ENCODE measurements around the gene CHST13. TPM values are rescaled to one million over a fixed set of nuclear protein-coding genes. Genes with fewer than 3 reads are reported as not detected.

The CHST13 gene
- total RNA-seq, 1 donor from 2014 or later, result not detected

- Mint-ChIP-seq H3K27me3 (ENCODE audit: low read depth) (peaks cover 12% of the 10 kb centered on the region), H3K4me1 (ENCODE audit: low read depth) (peaks cover 13% of the 10 kb centered on the region), H3K36me3 (ENCODE audit: low read depth) (no peaks in the 10 kb centered on the region), H3K4me3 (ENCODE audit: unreplicated experiment) (no peak overlapping the region), H3K27ac (ENCODE audit: unreplicated experiment) (no peak overlapping the region), H3K9me3 (ENCODE audit: low read depth) (no peaks in the 10 kb centered on the region)
- TF ChIP-seq CTCF (IDR thresholded peaks at IDR 0.05), result no peak
- peak; percentile 73 for DNase-seq (ENCODE audit: low spot score)
Measured at GRCh38 chr3:126543457-126544061, 19.6 kb downstream of the CHST13 start.

DNA sequence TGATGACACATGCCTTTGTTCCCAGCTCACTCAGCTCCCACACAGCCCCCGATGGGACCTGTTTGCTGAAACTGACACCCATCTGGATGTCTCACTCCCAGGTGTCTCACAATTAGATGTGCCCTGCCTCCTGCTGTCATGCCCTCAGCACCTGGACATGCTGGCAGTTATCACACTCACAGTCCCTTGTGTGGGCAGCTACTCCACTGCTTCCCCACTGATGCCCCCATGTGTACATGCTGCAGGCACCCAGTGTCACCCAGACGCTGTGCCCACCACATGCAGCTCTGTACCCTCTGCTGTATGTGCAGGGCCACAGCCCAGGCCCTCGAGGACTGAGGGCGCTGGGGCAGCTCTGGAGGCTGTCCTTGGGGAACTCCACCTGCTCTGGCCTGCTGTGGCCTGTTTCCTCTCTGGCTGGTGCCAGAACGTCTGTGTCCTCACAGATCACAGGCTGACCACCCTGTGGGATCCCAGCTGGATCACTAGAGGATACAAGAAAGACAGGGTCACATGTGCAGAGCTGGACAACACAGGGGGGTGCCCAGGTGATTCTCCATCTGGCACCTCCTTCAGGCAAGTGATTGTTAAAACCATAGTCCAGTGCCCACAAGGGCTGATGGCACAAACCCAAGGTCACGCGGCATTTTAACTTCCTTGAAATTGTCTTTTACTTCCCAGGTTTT, 20.8 kb downstream of the CHST13 start:
- TF ChIP-seq CTCF (IDR thresholded peaks at IDR 0.05), result no peak
- peaks cover 17% of the 10 kb centered on the region for H3K27me3 Mint-ChIP-seq (ENCODE audit: low read depth)
- no peaks in the 10 kb centered on the region for H3K36me3 Mint-ChIP-seq (ENCODE audit: low read depth)
- H3K4me1 Mint-ChIP-seq (ENCODE audit: low read depth), result peaks cover 13% of the 10 kb centered on the region
- H3K9me3 Mint-ChIP-seq (ENCODE audit: low read depth), result no peaks in the 10 kb centered on the region
- DNase-seq (ENCODE audit: low spot score), result peak; percentile 62
- H3K4me3 Mint-ChIP-seq (ENCODE audit: unreplicated experiment), result no peak overlapping the region
- H3K27ac Mint-ChIP-seq (ENCODE audit: unreplicated experiment), result no peak overlapping the region

DNA sequence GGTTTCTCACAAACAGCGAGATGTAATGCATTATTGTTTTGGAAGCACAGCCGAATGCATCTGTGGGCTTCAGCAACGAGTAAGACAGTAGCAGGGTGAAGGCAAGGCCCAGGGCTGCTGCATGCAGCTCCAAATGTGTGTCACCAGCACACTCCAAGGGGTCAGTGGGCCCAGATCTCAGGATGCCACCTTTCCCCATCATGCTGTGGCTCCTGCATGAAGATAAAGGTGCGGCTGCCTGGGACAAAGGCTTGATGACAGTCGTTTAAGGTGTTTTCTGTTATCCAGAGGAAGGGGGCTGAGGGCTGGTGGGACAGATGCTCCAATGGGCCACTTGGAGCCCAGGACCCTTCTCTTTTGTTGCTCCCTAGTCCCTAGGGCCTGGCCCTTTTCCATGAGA, 21.6 kb downstream of the CHST13 start:
- no peak for TF ChIP-seq CTCF (IDR thresholded peaks at IDR 0.05)
- H3K27me3 Mint-ChIP-seq (ENCODE audit: low read depth), result peaks cover 17% of the 10 kb centered on the region
- H3K36me3 Mint-ChIP-seq (ENCODE audit: low read depth), result no peaks in the 10 kb centered on the region
- H3K4me1 Mint-ChIP-seq (ENCODE audit: low read depth), result peaks cover 5% of the 10 kb centered on the region
- DNase-seq (ENCODE audit: low spot score), result no peak
- H3K9me3 Mint-ChIP-seq (ENCODE audit: low read depth), result no peaks in the 10 kb centered on the region
- no peak overlapping the region for H3K4me3 Mint-ChIP-seq (ENCODE audit: unreplicated experiment)
- no peak overlapping the region for H3K27ac Mint-ChIP-seq (ENCODE audit: unreplicated experiment)

DNA sequence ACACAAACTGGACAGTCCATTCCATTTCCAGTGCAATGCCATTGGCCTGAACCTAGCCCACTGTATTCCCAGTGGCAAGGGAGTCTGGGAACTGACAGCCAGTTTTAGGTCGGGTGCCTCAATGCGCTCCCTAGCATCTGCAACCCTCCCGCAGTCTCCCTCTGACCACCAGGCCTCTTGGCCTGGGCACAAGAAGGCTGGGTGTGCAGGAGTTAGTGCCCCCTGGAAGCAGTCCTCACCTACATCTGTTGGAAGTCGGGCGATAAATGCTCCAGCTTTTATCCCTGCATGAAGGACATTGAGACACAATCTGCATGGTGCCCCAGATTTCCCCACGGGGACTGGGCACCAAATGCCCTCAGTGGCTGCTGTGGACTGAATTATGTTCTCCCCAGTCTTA, 22.1 kb downstream of the CHST13 start:
- Mint-ChIP-seq H3K9me3 (ENCODE audit: low read depth) (no peaks in the 10 kb centered on the region), H3K4me3 (ENCODE audit: unreplicated experiment) (no peak overlapping the region), H3K27me3 (ENCODE audit: low read depth) (peaks cover 17% of the 10 kb centered on the region), H3K4me1 (ENCODE audit: low read depth) (peaks cover under 1% of the 10 kb centered on the region), H3K36me3 (ENCODE audit: low read depth) (no peaks in the 10 kb centered on the region), H3K27ac (ENCODE audit: unreplicated experiment) (no peak overlapping the region)
- DNase-seq (ENCODE audit: low spot score), result peak; percentile 29
- no peak for TF ChIP-seq CTCF (IDR thresholded peaks at IDR 0.05)

DNA sequence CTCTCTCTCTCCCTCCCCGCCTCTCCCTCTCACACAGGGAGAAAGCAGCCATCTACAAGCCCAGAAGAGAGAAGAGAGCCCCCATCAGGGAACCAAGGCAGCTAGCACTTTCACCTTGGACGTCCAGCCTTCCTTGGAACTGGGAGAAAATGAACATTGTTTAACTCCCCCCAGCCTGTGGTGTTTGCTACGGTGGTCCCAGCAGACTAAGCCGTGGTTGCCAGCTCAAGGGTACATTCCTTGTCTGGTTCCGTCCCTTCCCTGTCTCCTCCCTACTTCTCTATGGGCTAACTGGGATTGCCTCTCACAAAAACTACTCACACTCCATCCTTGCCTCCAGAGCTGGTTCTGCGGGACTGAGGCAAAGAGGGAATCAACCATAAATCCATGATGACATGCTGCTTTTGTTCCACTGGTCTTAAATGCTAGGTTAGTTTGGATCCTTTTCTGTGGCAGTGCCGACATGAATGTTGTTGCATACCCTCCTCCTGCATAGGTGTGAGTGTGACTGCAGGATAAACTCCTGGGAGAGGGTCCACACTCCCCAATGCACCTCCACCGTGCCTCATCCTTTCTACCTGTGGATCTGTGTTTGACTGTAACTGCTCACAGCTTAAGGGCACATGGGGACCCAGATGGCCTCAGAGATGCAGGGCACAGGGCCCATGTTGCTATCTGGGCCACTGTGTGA, 22.7 kb downstream of the CHST13 start:
- no peak overlapping the region for H3K4me3 Mint-ChIP-seq (ENCODE audit: unreplicated experiment)

More for the DNA sequence above, 22.7 kb downstream of the CHST13 start:
- H3K27me3 Mint-ChIP-seq (ENCODE audit: low read depth), result peaks cover 17% of the 10 kb centered on the region
- no peaks in the 10 kb centered on the region for H3K36me3 Mint-ChIP-seq (ENCODE audit: low read depth)
- no peaks in the 10 kb centered on the region for H3K4me1 Mint-ChIP-seq (ENCODE audit: low read depth)
- H3K9me3 Mint-ChIP-seq (ENCODE audit: low read depth), result no peaks in the 10 kb centered on the region
- TF ChIP-seq CTCF (IDR thresholded peaks at IDR 0.05), result no peak
- no peak overlapping the region for H3K27ac Mint-ChIP-seq (ENCODE audit: unreplicated experiment)
- DNase-seq (ENCODE audit: low spot score), result peak; percentile 34

Measured in chondrocyte (in vitro differentiated cells).